ENCODE data around the gene CFAP46.

The CFAP46 gene

DNA sequence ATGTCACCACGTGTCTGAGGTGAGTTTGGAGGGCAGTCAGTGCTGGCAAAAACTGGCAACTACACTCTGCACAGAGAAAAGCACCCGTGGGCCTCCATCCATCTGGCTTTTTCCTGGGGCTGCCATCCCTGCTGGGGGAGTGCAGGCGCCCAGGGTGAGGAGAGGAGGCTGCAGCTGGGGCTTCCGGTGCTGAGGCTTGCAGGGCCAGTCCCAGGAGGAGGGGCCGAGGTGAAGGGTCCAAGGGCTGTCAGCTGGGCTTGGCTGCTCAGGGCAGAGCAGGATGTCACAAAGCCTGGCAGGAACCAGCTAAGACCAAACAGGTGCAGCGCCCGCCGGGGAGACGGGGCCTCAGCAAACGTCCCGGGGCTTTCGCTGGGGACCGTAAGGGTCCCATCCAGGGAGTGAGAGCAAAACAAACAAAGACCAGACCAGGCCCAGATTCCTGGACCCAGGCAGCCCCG, 77.2 kb downstream of the CFAP46 start:
- Histone ChIP-seq H3K18ac (ENCODE audit: low read length) (peak overlapping the region; percentile 28), H3K4ac (ENCODE audit: low read length) (no peak overlapping the region), H3K27ac (replicated peaks; ENCODE audit: low read length) (no peak overlapping the region), H2BK15ac (ENCODE audit: low read length) (no peak overlapping the region), H2AFZ (ENCODE audit: low read length) (peak overlapping the region; percentile 37), H2BK120ac (ENCODE audit: low read depth, low read length) (no peak overlapping the region), H3K9me3 (replicated peaks in 1 of 2; ENCODE audit: control insufficient read depth in 2 of 2, insufficient read depth in 1 of 2, low read depth in 1 of 2, low read length in 2 of 2) (no peaks in the 10 kb centered on the region), H3K4me2 (ENCODE audit: insufficient read depth, low read length, poor library complexity, severe bottlenecking) (no peak overlapping the region), H4K91ac (ENCODE audit: low read depth, low read length, poor library complexity) (no peak overlapping the region), H3K4me3 (ENCODE audit: low read length in 2 of 2) (no peak overlapping the region), H3K27me3 (ENCODE audit: control insufficient read depth in 3 of 3, insufficient read depth in 3 of 3, low read depth in 1 of 3, low read length in 3 of 3) (peaks cover 0 to 17% (median 0%) of the 10 kb centered on the region in 3 experiments), H3K36me3 (replicated peaks in 1 of 2; ENCODE audit: control insufficient read depth in 2 of 2, insufficient read depth in 2 of 2, low read length in 2 of 2) (no peaks in the 10 kb centered on the region), H3K79me1 (ENCODE audit: low read depth, low read length) (no peaks in the 10 kb centered on the region), H3K9ac (ENCODE audit: low read depth, low read length, poor library complexity) (no peak overlapping the region), H2BK5ac (ENCODE audit: low read length) (no peak overlapping the region), H3K4me1 (ENCODE audit: control insufficient read depth in 2 of 2, insufficient read depth in 1 of 2, low read depth in 1 of 2, low read length in 2 of 2) (peaks cover 11 to 20% of the 10 kb centered on the region in 2 donors), H2BK12ac (ENCODE audit: low read length) (no peak overlapping the region), H4K8ac (ENCODE audit: low read depth, low read length) (no peak overlapping the region), H3K23ac (ENCODE audit: low read depth, low read length, poor library complexity) (no peak overlapping the region), H2AK5ac (ENCODE audit: low read depth, low read length) (no peak overlapping the region), H3K14ac (ENCODE audit: low read length) (no peak overlapping the region)
- no peak for DNase-seq (ENCODE audit: low spot score)
- WGBS, 2 donors (ENCODE audit: extremely low coverage in 2 of 2, insufficient read length in 2 of 2, insufficient replicate concordance in 1 of 2), result no CpG with 5 or more reads among the region's 14 CpGs

DNA sequence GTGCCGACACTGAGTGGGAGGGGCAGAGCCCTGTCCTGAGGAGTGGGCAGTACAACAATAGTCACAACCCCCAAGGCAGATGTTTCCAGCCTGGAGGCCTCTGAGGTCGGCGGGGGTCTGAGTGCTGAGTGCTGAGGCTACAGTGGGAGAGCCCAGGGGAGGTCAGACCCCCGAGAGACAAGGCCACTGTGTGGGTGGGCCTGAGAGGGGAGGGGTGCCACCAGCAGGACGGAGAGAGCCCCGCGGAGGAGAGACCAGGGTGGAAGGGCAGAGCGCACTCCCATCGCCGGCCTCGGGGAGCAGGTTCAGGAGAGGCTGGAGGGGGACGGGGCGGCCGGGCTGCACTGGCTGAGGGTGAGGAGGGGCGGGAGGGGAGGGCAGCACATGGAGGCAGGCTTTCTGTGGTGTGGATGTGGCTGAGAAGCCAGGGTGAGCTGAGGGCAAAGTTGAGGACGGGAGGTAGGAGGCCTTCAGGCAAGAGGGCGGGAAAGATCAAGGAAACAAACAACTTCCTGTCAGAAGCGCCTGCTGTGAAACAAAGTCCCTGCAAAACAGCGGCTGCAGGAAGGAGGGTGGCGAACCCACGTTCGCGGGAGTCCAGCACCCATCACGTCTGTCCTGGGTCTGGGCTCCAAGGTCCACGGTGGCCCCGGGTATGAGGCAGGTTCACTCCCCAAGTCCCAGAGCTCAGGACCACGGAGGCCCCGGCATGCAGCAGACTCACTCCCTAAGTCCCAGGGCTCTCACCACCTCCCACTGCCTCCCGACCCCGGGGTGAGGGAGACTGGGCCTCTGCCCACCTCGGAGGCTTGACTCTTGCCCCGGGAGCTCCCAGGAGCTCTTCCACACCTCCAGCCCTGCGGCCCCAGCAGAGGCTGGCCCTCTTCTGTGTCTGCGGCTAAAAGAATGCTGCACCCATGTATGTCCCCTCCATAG, 79.6 kb downstream of the CFAP46 start:
- Histone ChIP-seq H2BK5ac (ENCODE audit: low read length) (no peak overlapping the region), H3K4me1 (ENCODE audit: control insufficient read depth in 2 of 2, insufficient read depth in 1 of 2, low read depth in 1 of 2, low read length in 2 of 2) (peaks cover 12 to 20% of the 10 kb centered on the region in 2 donors), H3K36me3 (replicated peaks in 1 of 2; ENCODE audit: control insufficient read depth in 2 of 2, insufficient read depth in 2 of 2, low read length in 2 of 2) (no peaks in the 10 kb centered on the region), H3K4me2 (ENCODE audit: insufficient read depth, low read length, poor library complexity, severe bottlenecking) (no peak overlapping the region), H2BK15ac (ENCODE audit: low read length) (peak overlapping the region; percentile 83), H4K91ac (ENCODE audit: low read depth, low read length, poor library complexity) (peak overlapping the region; percentile 30), H3K9me3 (replicated peaks in 1 of 2; ENCODE audit: control insufficient read depth in 2 of 2, insufficient read depth in 1 of 2, low read depth in 1 of 2, low read length in 2 of 2) (no peaks in the 10 kb centered on the region), H3K27me3 (ENCODE audit: control insufficient read depth in 3 of 3, insufficient read depth in 3 of 3, low read depth in 1 of 3, low read length in 3 of 3) (peaks cover 0 to 19% (median 0%) of the 10 kb centered on the region in 3 experiments), H3K4ac (ENCODE audit: low read length) (no peak overlapping the region), H3K23ac (ENCODE audit: low read depth, low read length, poor library complexity) (no peak overlapping the region), H2BK12ac (ENCODE audit: low read length) (peak overlapping the region; percentile 99), H3K9ac (ENCODE audit: low read depth, low read length, poor library complexity) (peak overlapping the region; percentile 70), H2BK120ac (ENCODE audit: low read depth, low read length) (no peak overlapping the region), H3K18ac (ENCODE audit: low read length) (peak overlapping the region; percentile 89), H3K27ac (replicated peaks; ENCODE audit: low read length) (no peak overlapping the region), H3K79me1 (ENCODE audit: low read depth, low read length) (no peaks in the 10 kb centered on the region), H4K8ac (ENCODE audit: low read depth, low read length) (no peak overlapping the region), H2AFZ (ENCODE audit: low read length) (peak overlapping the region; percentile 86), H3K4me3 (ENCODE audit: low read length in 2 of 2) (no peak overlapping the region), H2AK5ac (ENCODE audit: low read depth, low read length) (peak overlapping the region; percentile 83), H3K14ac (ENCODE audit: low read length) (peak overlapping the region; percentile 90)
- no peak for DNase-seq (ENCODE audit: low spot score)
- WGBS, 2 donors (ENCODE audit: extremely low coverage in 2 of 2, insufficient read length in 2 of 2, insufficient replicate concordance in 1 of 2), result no CpG with 5 or more reads among the region's 34 CpGs

GRCh38 chr10:132861884-132862461, 80.4 kb downstream of the CFAP46 start:
- H3K27ac ChIP-seq (replicated peaks; ENCODE audit: low read length), result no peak overlapping the region
- no peak overlapping the region for H4K91ac ChIP-seq (ENCODE audit: low read depth, low read length, poor library complexity)
- no peaks in the 10 kb centered on the region for H3K36me3 ChIP-seq (replicated peaks in 1 of 2; ENCODE audit: control insufficient read depth in 2 of 2, insufficient read depth in 2 of 2, low read length in 2 of 2)
- H3K27me3 ChIP-seq (ENCODE audit: control insufficient read depth in 3 of 3, insufficient read depth in 3 of 3, low read depth in 1 of 3, low read length in 3 of 3), result peaks cover 0 to 19% (median 0%) of the 10 kb centered on the region in 3 experiments
- peak overlapping the region; percentile 99 for H2AK5ac ChIP-seq (ENCODE audit: low read depth, low read length)
- no peaks in the 10 kb centered on the region for H3K9me3 ChIP-seq (replicated peaks in 1 of 2; ENCODE audit: control insufficient read depth in 2 of 2, insufficient read depth in 1 of 2, low read depth in 1 of 2, low read length in 2 of 2)
- no peak overlapping the region for H3K4me2 ChIP-seq (ENCODE audit: insufficient read depth, low read length, poor library complexity, severe bottlenecking)
- H2AFZ ChIP-seq (ENCODE audit: low read length), result no peak overlapping the region
- peak overlapping the region; percentile 99 for H2BK12ac ChIP-seq (ENCODE audit: low read length)
- peak overlapping the region; percentile 81 for H2BK120ac ChIP-seq (ENCODE audit: low read depth, low read length)
- H4K8ac ChIP-seq (ENCODE audit: low read depth, low read length), result peak overlapping the region; percentile 82
- DNase-seq (ENCODE audit: low spot score), result no peak
- WGBS, 2 donors (ENCODE audit: extremely low coverage in 2 of 2, insufficient read length in 2 of 2, insufficient replicate concordance in 1 of 2), result no CpG with 5 or more reads among the region's 24 CpGs
- H3K4ac ChIP-seq (ENCODE audit: low read length), result peak overlapping the region; percentile 98
- H3K18ac ChIP-seq (ENCODE audit: low read length), result peak overlapping the region; percentile 94
- no peaks in the 10 kb centered on the region for H3K79me1 ChIP-seq (ENCODE audit: low read depth, low read length)
- peak overlapping the region; percentile 84 for H3K9ac ChIP-seq (ENCODE audit: low read depth, low read length, poor library complexity)
- peak overlapping the region; percentile 75 for H2BK15ac ChIP-seq (ENCODE audit: low read length)
- H3K4me1 ChIP-seq (ENCODE audit: control insufficient read depth in 2 of 2, insufficient read depth in 1 of 2, low read depth in 1 of 2, low read length in 2 of 2), result peaks cover 12 to 20% of the 10 kb centered on the region in 2 donors
- peak overlapping the region; percentile 82 for H3K14ac ChIP-seq (ENCODE audit: low read length)
- peak overlapping the region; percentile 85 for H3K23ac ChIP-seq (ENCODE audit: low read depth, low read length, poor library complexity)
- H2BK5ac ChIP-seq (ENCODE audit: low read length), result peak overlapping the region; percentile 87
- no peak overlapping the region for H3K4me3 ChIP-seq (ENCODE audit: low read length in 2 of 2)

Measured in neuronal stem cell (in vitro differentiated cells).